K562 (cell line): ENCODE results near the gene DPP9. TPM values are rescaled to one million over a fixed set of nuclear protein-coding genes. Genes with fewer than 3 reads are reported as not detected.

Experiments
- ATAC-seq: fragments of 200-7000 bp; cut with Tn5 transposase; 3 replicates; pipeline ENCODE4 v1.9.1; 2020; ENCODE audit warnings: moderate library complexity
- BruUV-seq: library from RNA; stranded (reverse); fragments of 400-500 nt; replicated peaks from 2 replicates; lab custom pipeline; 2021; lab: Mats Ljungman, UMichigan
- CTCF ChIA-PET: fragments of 300-600 bp; formaldehyde crosslinking; extraction: SDS; loops from one replicate; lab custom pipeline; 2021; ENCODE audit warnings: low intra/inter-chr PET ratio; lab: Yijun Ruan, JAX
- POLR2A ChIA-PET: fragments of 300-600, 350-650 bp; sonication (Branson Sonifier 250); formaldehyde crosslinking; extraction: SDS; loops from one replicate; lab custom pipeline; 2021; ENCODE audit warnings: antibody characterized with exemption, inconsistent platforms; lab: Yijun Ruan, JAX
- DNase-seq, 4 experiments: peaks; one replicate each; pipeline versions ENCODE4 v3.0.0 to v3.0.0-alpha.2; 2011 to 2018; ENCODE audit warnings: low spot score in 3 of 4, mixed read lengths in 3 of 4; ENCODE audit errors: extremely low read depth in 1 of 4
- FAIRE-seq: peaks from 2 replicates; lab custom pipeline; 2011; peaks lifted over from hg19 to GRCh38; lab: Jason Lieb, UNC
- H2AFZ ChIP-seq: 2 replicates; pipeline ENCODE4 v1.6.0; 2011; ENCODE audit warnings: low read depth, low read length, control low read depth, inconsistent platforms
- H3K27ac ChIP-seq: fragments of 200-600 bp; 3 replicates; pipeline ENCODE4 v1.8.0; 2011; ENCODE audit warnings: low read depth, mild to moderate bottlenecking, control low read depth, inconsistent platforms, low read length, moderate library complexity, mixed read lengths; ENCODE audit errors: extremely low read depth
- H3K27me3 ChIP-seq, 2 experiments: fragments of 300-600 bp in 1 of 2; 2 replicates in 1 of 2; 3 replicates in 1 of 2; pipeline versions ENCODE4 v1.6.0 to v1.8.0; 2011; ENCODE audit warnings: inconsistent platforms in 2 of 2, low read length in 2 of 2, mild to moderate bottlenecking in 1 of 2, mixed read lengths in 1 of 2, moderate library complexity in 1 of 2; ENCODE audit not compliant: control insufficient read depth in 2 of 2, insufficient read depth in 2 of 2
- H3K36me3 ChIP-seq: fragments of 300-600 bp; 3 replicates; pipeline ENCODE4 v1.8.0; 2011; ENCODE audit warnings: mild to moderate bottlenecking, low read length, inconsistent platforms; ENCODE audit not compliant: control insufficient read depth, insufficient read depth
- H3K4me1 ChIP-seq, 2 experiments: fragments of 200-600 bp in 1 of 2; replicated peaks in 1 of 2; 2 replicates in 1 of 2; 3 replicates in 1 of 2; pipeline versions ENCODE4 v1.5.1 to v1.8.0; 2011; ENCODE audit warnings: inconsistent platforms in 2 of 2, low read length in 2 of 2, mild to moderate bottlenecking in 1 of 2, mixed read lengths in 1 of 2, moderate library complexity in 1 of 2; ENCODE audit not compliant: control insufficient read depth in 2 of 2, insufficient read depth in 2 of 2
- H3K4me2 ChIP-seq: 2 replicates; pipeline ENCODE4 v1.6.1; 2011; ENCODE audit warnings: low read length, control low read depth, inconsistent platforms, mixed read lengths; ENCODE audit not compliant: insufficient read depth
- H3K4me3 ChIP-seq: fragments of 200-600 bp; sonication (generic), shearing (Covaris generic); 2 replicates; pipeline ENCODE4 v1.5.1; 2016; ENCODE audit warnings: control low read depth, inconsistent platforms
- H3K79me2 ChIP-seq: fragments of 200-600 bp; 3 replicates; pipeline ENCODE4 v1.8.0; 2011; ENCODE audit warnings: low read length, inconsistent platforms; ENCODE audit not compliant: control insufficient read depth, insufficient read depth
- H3K9ac ChIP-seq, 2 experiments: 2 replicates each; pipeline versions ENCODE4 v1.6.0 to v1.6.1; 2011; ENCODE audit warnings: low read depth in 2 of 2, low read length in 2 of 2, control low read depth in 1 of 2, inconsistent platforms in 1 of 2, mild to moderate bottlenecking in 1 of 2, mixed read lengths in 1 of 2; ENCODE audit not compliant: insufficient read depth in 1 of 2
- H3K9me1 ChIP-seq: one replicate; pipeline ENCODE4 v1.6.0; 2011; ENCODE audit warnings: inconsistent platforms, mild to moderate bottlenecking, low read length, moderate library complexity; ENCODE audit not compliant: control insufficient read depth, insufficient read depth
- H3K9me3 ChIP-seq: replicated peaks from 2 replicates; pipeline ENCODE4 v1.5.1; 2011; ENCODE audit warnings: low read depth, low read length, inconsistent platforms; ENCODE audit not compliant: control insufficient read depth, insufficient read depth
- H4K20me1 ChIP-seq: replicated peaks from 2 replicates; pipeline ENCODE4 v1.6.1; 2011; ENCODE audit warnings: low read length, inconsistent platforms, mixed read lengths; ENCODE audit not compliant: control insufficient read depth, insufficient read depth
- CBX1 ChIP-seq: sonication (generic); IDR thresholded peaks from 2 replicates; pipeline ENCODE4 v1.6.1; 2016; ENCODE audit warnings: antibody characterized with exemption, low read depth, mild to moderate bottlenecking
- CEBPB ChIP-seq: fragments of 450-650 bp; IDR thresholded peaks from 2 replicates; pipeline ENCODE4 v1.6.1; 2016; ENCODE audit warnings: missing genetic modification characterization, missing compliant biosample characterization
- EHMT2 ChIP-seq: fragments of 450-650 bp; IDR thresholded peaks from 2 replicates; pipeline ENCODE4 v1.6.1; 2018; ENCODE audit warnings: antibody characterized with exemption
- FOXJ2 ChIP-seq: fragments of 200-800 bp; sonication (Bioruptor generic); IDR thresholded peaks from 2 replicates; pipeline ENCODE4 v1.6.1; 2016; ENCODE audit warnings: missing genetic modification characterization, missing compliant biosample characterization
- FOXM1 ChIP-seq, 2 experiments: fragments of 450-650 bp in 1 of 2; sonication (generic) in 1 of 2; formaldehyde crosslinking in 1 of 2; IDR thresholded peaks; 2 replicates each; pipeline versions ENCODE4 v1.6.1 to v1.9.0; 2017 to 2022; ENCODE audit warnings: low read depth in 2 of 2, mild to moderate bottlenecking in 2 of 2, missing genetic modification reagents in 1 of 2, moderate library complexity in 1 of 2
- HINFP ChIP-seq: fragments of 450-650 bp; conservative IDR thresholded peaks from 2 replicates; pipeline ENCODE4 v1.6.1; 2016; ENCODE audit warnings: missing genetic modification characterization, low read depth, mild to moderate bottlenecking, control low read depth, missing compliant biosample characterization
- KDM4B ChIP-seq, 2 experiments: fragments of 450-650 bp in 1 of 2; sonication (generic) in 1 of 2; IDR thresholded peaks; 2 replicates each; pipeline ENCODE4 v1.6.1; 2016 to 2017; ENCODE audit warnings: borderline replicate concordance in 2 of 2, antibody characterized with exemption in 1 of 2, low read depth in 1 of 2, mild to moderate bottlenecking in 1 of 2
- TBL1XR1 ChIP-seq, 2 experiments: IDR thresholded peaks; 2 replicates each; pipeline ENCODE4 v1.6.1; 2012; ENCODE audit warnings: improper control_type of control experiment in 2 of 2, low read length in 2 of 2, mild to moderate bottlenecking in 1 of 2
- ZBTB40 ChIP-seq, 2 experiments: fragments of 450-650 bp in 1 of 2; sonication (generic) in 1 of 2; formaldehyde crosslinking in 1 of 2; IDR thresholded peaks; 2 replicates each; pipeline versions ENCODE4 v1.7.1 to v1.9.0; 2016 to 2022; ENCODE audit warnings: inconsistent platforms in 1 of 2, mild to moderate bottlenecking in 1 of 2, missing genetic modification reagents in 1 of 2
- ZNF324 ChIP-seq: fragments of 250-450 bp; sonication (Bioruptor Pico); IDR thresholded peaks from 2 replicates; pipeline ENCODE4 v1.4.0; 2020; ENCODE audit warnings: mild to moderate bottlenecking
- ZNF384 ChIP-seq: IDR thresholded peaks from 2 replicates; pipeline ENCODE4 v1.6.1; 2012; ENCODE audit warnings: low read depth, low read length, improper control_type of control experiment
- WGBS: fragments of 100-300 bp; shearing (Covaris generic); methylation state at CpG from one replicate; pipeline ENCODE4 v1.1.6; 2016; ENCODE audit warnings: low coverage, mixed read lengths; ENCODE audit not compliant: insufficient coverage; ENCODE audit errors: missing lambda C conversion rate; 5-methylcytosine and 5-hydroxymethylcytosine counted together
- in situ Hi-C: fragments of 300-500 bp; cut with MboI; formaldehyde crosslinking; loops from 4 replicates; pipeline ENCODE4 v1.15.0; 2018; ENCODE audit warnings: inconsistent platforms, mixed read lengths
- intact Hi-C: fragments of 100-400 bp; cut with micrococcal nuclease; formaldehyde crosslinking; loops from 2 replicates; pipeline ENCODE4 v1.14.2; 2022
- polyA plus RNA-seq, 8 experiments: library from polyadenylated mRNA; depleted of rRNA in 4 of 8; stranded (reverse) in 5 of 8; unstranded in 3 of 8; fragments of >200 nt; fragmentation: Nextera tagmentation in 2 of 8; fragmentation: Illumina TruSeq in 1 of 8; extraction: Ambion mirVana in 2 of 8; extraction: Trizol in 1 of 8; gene quantifications; 2 replicates each; pipeline versions ENCODE4 v1.2.1 to v1.2.3, GENCODE V29; 2011 to 2014; ENCODE audit warnings: inconsistent platforms in 1 of 8, missing spikeins in 1 of 8
- total RNA-seq, 7 experiments: library from RNA; depleted of rRNA in 6 of 7; stranded (reverse); fragments of >200 nt in 6 of 7; fragmentation: Illumina TruSeq in 2 of 7; extraction: Trizol in 2 of 7; gene quantifications; 2 replicates each; pipeline versions ENCODE4 v1.2.1 to v1.2.3, GENCODE V29; 2011 to 2021; ENCODE audit warnings: low replicate concordance in 1 of 7

Gene DPP9
- total and polyA plus RNA-seq, 9 of the 15 experiments (the other 6 are each of a cell fraction or from before 2014, with no cell fraction given), result 0.90 to 66.7 (median 24.5) TPM

- Histone ChIP-seq H3K9me3 (no peaks in the 10 kb centered on the region), H3K79me2 (no peaks in the 10 kb centered on the region), H3K36me3 (no peaks in the 10 kb centered on the region), H4K20me1 (no peaks in the 10 kb centered on the region), H3K9ac (no peak overlapping the region), H3K4me3 (no peak overlapping the region), H3K9me1 (no peaks in the 10 kb centered on the region), H2AFZ (no peak overlapping the region), H3K4me2 (no peak overlapping the region), H3K27me3 (peaks cover 25 to 64% of the 10 kb centered on the region in 2 experiments), H3K4me1 (peaks cover 0 to under 1% of the 10 kb centered on the region in 2 experiments; a peak in 1 of 5 replicates), H3K27ac (no peak overlapping the region)
- ChIA-PET POLR2A (no interaction called here), CTCF (no interaction called here)
- ATAC-seq (no peak), DNase-seq (peak in 1 of 4 experiments; percentile 12), FAIRE-seq (no peak)
- in situ Hi-C loops (no loop called here), intact Hi-C loops (no loop called here)
- BruUV-seq, result no TSS peak
- 8% methylated on average over 4 of the region's 6 CpGs for WGBS
- TF ChIP-seq KDM4B (IDR thresholded peaks at IDR 0.05; ENCODE audit: borderline replicate concordance in 2 of 2, low read depth in 1 of 2), result no peak
- TF ChIP-seq ZNF384, result peak; percentile 35; the same call in 1 of the 2 replicates
- 0 out of 2 replicates have a peak, but pooled peaks have one; percentile 61 for TF ChIP-seq ZBTB40 (IDR thresholded peaks at IDR 0.05)
- no peak for TF ChIP-seq ZBTB40 (CRISPR knock-in tag; IDR thresholded peaks at IDR 0.05)
- TF ChIP-seq ZNF324 (CRISPR knock-in tag), result no peak
- peak; percentile 98 for TF ChIP-seq HINFP (tag)
- TF ChIP-seq CBX1, result no peak
- peak; percentile 47; the same call in 1 of the 2 replicates for TF ChIP-seq EHMT2
- no peak for TF ChIP-seq TBL1XR1 (IDR thresholded peaks at IDR 0.05; ENCODE audit: low read length in 2 of 2)
- TF ChIP-seq CEBPB, result 0 out of 2 replicates have a peak, but pooled peaks have one; percentile 29
- TF ChIP-seq FOXJ2 (tag), result peak; percentile 83
- no peak for TF ChIP-seq FOXM1 (IDR thresholded peaks at IDR 0.05; ENCODE audit: low read depth)
- no peak for TF ChIP-seq FOXM1 (CRISPR knock-in tag; IDR thresholded peaks at IDR 0.05; ENCODE audit: low read depth)
Measured at GRCh38 chr19:4754248-4754647, 30.6 kb upstream of the DPP9 start.
